ENCODE results near the gene OR51B2.

Gene OR51B2

GRCh38 chr11:5284637-5285036 is 39.5 kb downstream of the OR51B2 start:
- in situ Hi-C loops (cut with MboI; ENCODE audit: low sequenced_read_pairs) = no loop called here

- in situ Hi-C loops (cut with MboI; ENCODE audit: low sequenced_read_pairs) = no loop called here
Observed at GRCh38 chr11:5283882-5284281, 40.2 kb downstream of the OR51B2 start.

GRCh38 chr11:5283086-5283485 is 41.0 kb downstream of the OR51B2 start:
- in situ Hi-C loops (cut with MboI; ENCODE audit: low sequenced_read_pairs) = no loop called here

GRCh38 chr11:5282628-5283027 is 41.5 kb downstream of the OR51B2 start:
- in situ Hi-C loops (cut with MboI; ENCODE audit: low sequenced_read_pairs) = no loop called here

GRCh38 chr11:5281596-5281995 is 42.5 kb downstream of the OR51B2 start:
- in situ Hi-C loops (cut with MboI; ENCODE audit: low sequenced_read_pairs) = no loop called here

- in situ Hi-C loops (cut with MboI; ENCODE audit: low sequenced_read_pairs) = no loop called here
Observed at GRCh38 chr11:5280582-5281102, 43.5 kb downstream of the OR51B2 start.

- in situ Hi-C loops (cut with MboI; ENCODE audit: low sequenced_read_pairs) = no loop called here
Observed at GRCh38 chr11:5279471-5280090, 44.5 kb downstream of the OR51B2 start.

GRCh38 chr11:5277807-5278382 is 46.2 kb downstream of the OR51B2 start:
- in situ Hi-C loops (cut with MboI; ENCODE audit: low sequenced_read_pairs) = no loop called here

GRCh38 chr11:5276697-5277096 is 47.4 kb downstream of the OR51B2 start:
- in situ Hi-C loops (cut with MboI; ENCODE audit: low sequenced_read_pairs) = no loop called here

- in situ Hi-C loops (cut with MboI; ENCODE audit: low sequenced_read_pairs) = no loop called here
Observed at GRCh38 chr11:5275369-5276110, 48.6 kb downstream of the OR51B2 start.

- in situ Hi-C loops (cut with MboI; ENCODE audit: low sequenced_read_pairs) = no loop called here
Observed at GRCh38 chr11:5274395-5274794, 49.7 kb downstream of the OR51B2 start.

All from HL-60/S4 treated with retinoic acid at 250 ng/mL for 4 days and 3 days (cell line).